Measurements from ENCODE around the gene GALR2.

DNA sequence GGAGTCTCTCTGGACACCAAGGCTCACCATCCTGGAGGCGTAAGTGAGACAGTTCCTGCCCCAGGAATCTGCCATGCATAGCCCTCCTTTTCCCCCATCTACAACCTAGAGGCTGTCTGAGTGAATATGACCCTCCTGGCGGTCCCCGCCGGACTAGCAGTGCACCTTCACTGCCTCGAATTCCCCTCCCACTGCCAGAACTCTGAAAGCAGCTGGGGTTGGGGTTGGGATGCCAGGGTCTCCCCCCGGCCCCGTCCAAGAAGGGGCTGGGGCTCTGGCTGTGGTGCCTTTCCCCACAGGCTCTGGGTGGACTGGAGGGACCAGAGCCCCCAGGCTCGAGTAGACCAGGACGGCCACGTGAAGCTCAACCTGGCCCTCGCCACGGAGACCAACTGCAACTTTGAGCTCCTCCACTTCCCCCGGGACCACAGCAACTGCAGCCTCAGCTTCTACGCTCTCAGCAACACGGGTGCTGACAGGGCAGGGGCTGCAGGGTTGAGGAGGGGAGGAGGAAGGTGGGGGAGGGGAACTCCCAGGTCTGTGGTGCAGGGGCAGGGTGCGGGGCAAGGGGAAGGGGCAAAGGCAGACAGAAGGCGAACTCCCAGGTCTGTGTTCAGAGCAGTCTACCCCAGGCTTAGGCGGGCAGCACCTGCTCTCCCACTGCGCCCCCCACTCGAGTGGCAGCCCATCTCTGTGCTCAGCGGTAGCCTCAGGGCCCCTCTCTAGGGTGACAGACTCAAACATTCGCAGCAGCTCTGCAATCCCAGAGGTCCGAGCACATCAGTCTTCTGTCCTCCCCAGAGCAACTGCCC, 5.6 kb downstream of the GALR2 start:
- TF ChIP-seq, protein P1, sequence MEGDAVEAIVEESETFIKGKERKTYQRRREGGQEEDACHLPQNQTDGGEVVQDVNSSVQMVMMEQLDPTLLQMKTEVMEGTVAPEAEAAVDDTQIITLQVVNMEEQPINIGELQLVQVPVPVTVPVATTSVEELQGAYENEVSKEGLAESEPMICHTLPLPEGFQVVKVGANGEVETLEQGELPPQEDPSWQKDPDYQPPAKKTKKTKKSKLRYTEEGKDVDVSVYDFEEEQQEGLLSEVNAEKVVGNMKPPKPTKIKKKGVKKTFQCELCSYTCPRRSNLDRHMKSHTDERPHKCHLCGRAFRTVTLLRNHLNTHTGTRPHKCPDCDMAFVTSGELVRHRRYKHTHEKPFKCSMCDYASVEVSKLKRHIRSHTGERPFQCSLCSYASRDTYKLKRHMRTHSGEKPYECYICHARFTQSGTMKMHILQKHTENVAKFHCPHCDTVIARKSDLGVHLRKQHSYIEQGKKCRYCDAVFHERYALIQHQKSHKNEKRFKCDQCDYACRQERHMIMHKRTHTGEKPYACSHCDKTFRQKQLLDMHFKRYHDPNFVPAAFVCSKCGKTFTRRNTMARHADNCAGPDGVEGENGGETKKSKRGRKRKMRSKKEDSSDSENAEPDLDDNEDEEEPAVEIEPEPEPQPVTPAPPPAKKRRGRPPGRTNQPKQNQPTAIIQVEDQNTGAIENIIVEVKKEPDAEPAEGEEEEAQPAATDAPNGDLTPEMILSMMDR (IDR thresholded peaks at IDR 0.05 in 2 of 3, conservative IDR thresholded peaks at IDR 0.05 in 1 of 3; ENCODE audit: control insufficient read depth in 2 of 3, extremely low read depth in 1 of 3, insufficient read depth in 1 of 3, low read depth in 3 of 3, low read length in 3 of 3) = no peak
- TF ChIP-seq KDM1A (IDR thresholded peaks at IDR 0.05; ENCODE audit: borderline replicate concordance) (no peak), EZH2 (IDR thresholded peaks at IDR 0.05; ENCODE audit: borderline replicate concordance, control insufficient read depth, low read depth, low read length) (no peak), RAD21 (IDR thresholded peaks at IDR 0.05; ENCODE audit: insufficient read depth, low read depth, low read length) (no peak), ZNF274 (IDR thresholded peaks at IDR 0.05; ENCODE audit: insufficient read depth, insufficient read length) (no peak)
- TF ChIP-seq, protein P2, sequence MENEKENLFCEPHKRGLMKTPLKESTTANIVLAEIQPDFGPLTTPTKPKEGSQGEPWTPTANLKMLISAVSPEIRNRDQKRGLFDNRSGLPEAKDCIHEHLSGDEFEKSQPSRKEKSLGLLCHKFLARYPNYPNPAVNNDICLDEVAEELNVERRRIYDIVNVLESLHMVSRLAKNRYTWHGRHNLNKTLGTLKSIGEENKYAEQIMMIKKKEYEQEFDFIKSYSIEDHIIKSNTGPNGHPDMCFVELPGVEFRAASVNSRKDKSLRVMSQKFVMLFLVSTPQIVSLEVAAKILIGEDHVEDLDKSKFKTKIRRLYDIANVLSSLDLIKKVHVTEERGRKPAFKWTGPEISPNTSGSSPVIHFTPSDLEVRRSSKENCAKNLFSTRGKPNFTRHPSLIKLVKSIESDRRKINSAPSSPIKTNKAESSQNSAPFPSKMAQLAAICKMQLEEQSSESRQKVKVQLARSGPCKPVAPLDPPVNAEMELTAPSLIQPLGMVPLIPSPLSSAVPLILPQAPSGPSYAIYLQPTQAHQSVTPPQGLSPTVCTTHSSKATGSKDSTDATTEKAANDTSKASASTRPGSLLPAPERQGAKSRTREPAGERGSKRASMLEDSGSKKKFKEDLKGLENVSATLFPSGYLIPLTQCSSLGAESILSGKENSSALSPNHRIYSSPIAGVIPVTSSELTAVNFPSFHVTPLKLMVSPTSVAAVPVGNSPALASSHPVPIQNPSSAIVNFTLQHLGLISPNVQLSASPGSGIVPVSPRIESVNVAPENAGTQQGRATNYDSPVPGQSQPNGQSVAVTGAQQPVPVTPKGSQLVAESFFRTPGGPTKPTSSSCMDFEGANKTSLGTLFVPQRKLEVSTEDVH (IDR thresholded peaks at IDR 0.05; ENCODE audit: low read depth, partially characterized antibody) = no peak

All from GM12878 (cell line).